ENCODE data around the gene RPLP2.
A peak's percentile ranks its signal among the peaks of the same experiment; 100 is the strongest.

DNA sequence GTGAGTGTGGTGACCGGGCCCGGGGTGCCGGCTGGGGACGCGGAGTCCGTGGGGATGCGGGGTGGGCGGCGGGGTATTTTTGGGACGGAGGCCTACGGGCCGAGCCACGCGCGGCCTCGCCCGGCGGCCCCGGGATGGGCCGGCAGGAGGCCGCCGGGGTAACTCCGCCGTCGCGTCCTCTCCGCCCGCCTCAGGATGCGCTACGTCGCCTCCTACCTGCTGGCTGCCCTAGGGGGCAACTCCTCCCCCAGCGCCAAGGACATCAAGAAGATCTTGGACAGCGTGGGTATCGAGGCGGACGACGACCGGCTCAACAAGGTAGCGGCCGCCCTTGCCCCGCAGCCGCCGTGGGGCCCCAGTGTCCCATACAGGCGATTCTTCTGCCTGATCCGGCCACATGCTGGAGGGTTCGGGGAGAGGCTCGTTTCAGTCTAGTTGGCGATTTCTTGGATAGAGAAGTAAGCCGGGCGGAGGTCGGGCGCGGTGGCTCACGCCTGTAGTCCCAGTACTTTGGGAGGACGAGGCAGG, 337 bp downstream of the RPLP2 start:
- TF ChIP-seq, protein P1, sequence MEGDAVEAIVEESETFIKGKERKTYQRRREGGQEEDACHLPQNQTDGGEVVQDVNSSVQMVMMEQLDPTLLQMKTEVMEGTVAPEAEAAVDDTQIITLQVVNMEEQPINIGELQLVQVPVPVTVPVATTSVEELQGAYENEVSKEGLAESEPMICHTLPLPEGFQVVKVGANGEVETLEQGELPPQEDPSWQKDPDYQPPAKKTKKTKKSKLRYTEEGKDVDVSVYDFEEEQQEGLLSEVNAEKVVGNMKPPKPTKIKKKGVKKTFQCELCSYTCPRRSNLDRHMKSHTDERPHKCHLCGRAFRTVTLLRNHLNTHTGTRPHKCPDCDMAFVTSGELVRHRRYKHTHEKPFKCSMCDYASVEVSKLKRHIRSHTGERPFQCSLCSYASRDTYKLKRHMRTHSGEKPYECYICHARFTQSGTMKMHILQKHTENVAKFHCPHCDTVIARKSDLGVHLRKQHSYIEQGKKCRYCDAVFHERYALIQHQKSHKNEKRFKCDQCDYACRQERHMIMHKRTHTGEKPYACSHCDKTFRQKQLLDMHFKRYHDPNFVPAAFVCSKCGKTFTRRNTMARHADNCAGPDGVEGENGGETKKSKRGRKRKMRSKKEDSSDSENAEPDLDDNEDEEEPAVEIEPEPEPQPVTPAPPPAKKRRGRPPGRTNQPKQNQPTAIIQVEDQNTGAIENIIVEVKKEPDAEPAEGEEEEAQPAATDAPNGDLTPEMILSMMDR (IDR thresholded peaks at IDR 0.05): peak; percentile 13
- no peak for TF ChIP-seq EZH2 (IDR thresholded peaks at IDR 0.05; ENCODE audit: borderline replicate concordance, insufficient read depth, low read depth, low read length, poor library complexity, severe bottlenecking)
